Measurements from ENCODE around the gene ZDHHC14.

The ZDHHC14 gene

DNA sequence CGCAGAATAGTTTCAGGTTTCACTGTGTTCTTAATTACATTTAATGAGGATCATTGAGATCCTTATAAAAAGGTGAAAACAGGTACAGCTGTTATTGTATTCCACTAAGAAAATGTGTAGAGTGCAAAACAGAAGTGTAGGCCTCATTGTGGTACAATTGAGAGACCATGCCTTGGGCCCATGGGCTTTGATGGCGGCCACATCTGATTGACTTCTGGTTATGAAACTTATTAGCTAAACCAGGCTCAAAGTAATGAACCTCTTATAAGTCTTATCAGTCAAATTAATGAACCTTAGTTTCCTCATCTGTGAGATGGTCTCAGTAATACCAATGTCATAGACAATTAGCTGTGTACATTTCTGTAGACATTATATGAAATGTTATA, 148.7 kb downstream of the ZDHHC14 start:
- TF ChIP-seq, protein P1, sequence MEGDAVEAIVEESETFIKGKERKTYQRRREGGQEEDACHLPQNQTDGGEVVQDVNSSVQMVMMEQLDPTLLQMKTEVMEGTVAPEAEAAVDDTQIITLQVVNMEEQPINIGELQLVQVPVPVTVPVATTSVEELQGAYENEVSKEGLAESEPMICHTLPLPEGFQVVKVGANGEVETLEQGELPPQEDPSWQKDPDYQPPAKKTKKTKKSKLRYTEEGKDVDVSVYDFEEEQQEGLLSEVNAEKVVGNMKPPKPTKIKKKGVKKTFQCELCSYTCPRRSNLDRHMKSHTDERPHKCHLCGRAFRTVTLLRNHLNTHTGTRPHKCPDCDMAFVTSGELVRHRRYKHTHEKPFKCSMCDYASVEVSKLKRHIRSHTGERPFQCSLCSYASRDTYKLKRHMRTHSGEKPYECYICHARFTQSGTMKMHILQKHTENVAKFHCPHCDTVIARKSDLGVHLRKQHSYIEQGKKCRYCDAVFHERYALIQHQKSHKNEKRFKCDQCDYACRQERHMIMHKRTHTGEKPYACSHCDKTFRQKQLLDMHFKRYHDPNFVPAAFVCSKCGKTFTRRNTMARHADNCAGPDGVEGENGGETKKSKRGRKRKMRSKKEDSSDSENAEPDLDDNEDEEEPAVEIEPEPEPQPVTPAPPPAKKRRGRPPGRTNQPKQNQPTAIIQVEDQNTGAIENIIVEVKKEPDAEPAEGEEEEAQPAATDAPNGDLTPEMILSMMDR (IDR thresholded peaks at IDR 0.05; ENCODE audit: low read depth, low read length) = no peak
- H3K4me3 ChIP-seq (replicated peaks in 1 of 2; ENCODE audit: low read depth in 2 of 2, low read length in 2 of 2) = no peak overlapping the region
- no peak for DNase-seq (ENCODE audit: low read depth in 2 of 2)

DNA sequence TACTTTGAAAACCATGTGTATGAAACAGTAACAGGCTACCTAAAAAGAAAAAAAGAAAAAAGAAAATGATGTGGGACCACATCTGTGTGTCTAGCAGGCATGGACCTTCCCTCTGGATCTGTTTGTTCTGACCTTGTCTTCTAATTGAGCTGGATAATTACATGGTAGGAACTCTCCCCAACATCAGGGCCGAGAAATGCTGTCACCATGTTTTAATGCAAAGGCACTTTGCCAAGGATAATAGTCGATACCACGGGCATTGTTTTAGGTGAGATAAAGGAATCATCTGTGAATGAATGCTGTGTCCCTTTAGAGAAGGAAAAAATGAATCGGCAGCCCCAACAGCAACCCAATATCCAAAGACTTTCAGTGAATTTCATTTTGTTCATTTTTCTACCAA, 149.1 kb downstream of the ZDHHC14 start:
- TF ChIP-seq, protein P1 (IDR thresholded peaks at IDR 0.05; ENCODE audit: low read depth, low read length) = no peak
- H3K4me3 ChIP-seq (replicated peaks in 1 of 2; ENCODE audit: low read depth in 2 of 2, low read length in 2 of 2) = no peak overlapping the region
- DNase-seq (ENCODE audit: low read depth in 2 of 2) = peak in 1 of 2 donors; percentile 9

DNA sequence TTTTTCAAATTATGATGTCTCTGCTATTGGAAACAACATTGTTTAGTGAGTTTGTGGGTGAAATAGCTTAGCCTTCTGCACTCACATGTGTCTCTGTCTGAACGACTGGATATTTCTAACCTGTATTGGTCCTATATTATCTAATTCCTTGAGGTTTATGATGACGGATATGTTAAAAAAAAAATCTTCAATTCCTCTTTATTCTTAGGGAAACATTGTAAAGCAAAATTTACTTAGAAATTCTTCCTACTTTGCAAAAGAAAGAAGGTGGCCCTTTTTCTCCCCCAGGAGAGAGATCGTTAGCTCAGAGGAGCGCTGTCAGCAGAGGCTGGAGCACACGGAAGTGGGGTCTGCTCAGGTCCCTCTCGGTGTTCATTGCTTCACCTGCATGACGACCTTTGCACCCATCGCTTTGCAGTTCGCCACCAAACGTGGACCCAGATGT, 149.8 kb downstream of the ZDHHC14 start:
- TF ChIP-seq, protein P1 (IDR thresholded peaks at IDR 0.05; ENCODE audit: low read depth, low read length) = no peak
- H3K4me3 ChIP-seq (replicated peaks in 1 of 2; ENCODE audit: low read depth in 2 of 2, low read length in 2 of 2) = no peak overlapping the region
- DNase-seq (ENCODE audit: low read depth in 2 of 2) = no peak

DNA sequence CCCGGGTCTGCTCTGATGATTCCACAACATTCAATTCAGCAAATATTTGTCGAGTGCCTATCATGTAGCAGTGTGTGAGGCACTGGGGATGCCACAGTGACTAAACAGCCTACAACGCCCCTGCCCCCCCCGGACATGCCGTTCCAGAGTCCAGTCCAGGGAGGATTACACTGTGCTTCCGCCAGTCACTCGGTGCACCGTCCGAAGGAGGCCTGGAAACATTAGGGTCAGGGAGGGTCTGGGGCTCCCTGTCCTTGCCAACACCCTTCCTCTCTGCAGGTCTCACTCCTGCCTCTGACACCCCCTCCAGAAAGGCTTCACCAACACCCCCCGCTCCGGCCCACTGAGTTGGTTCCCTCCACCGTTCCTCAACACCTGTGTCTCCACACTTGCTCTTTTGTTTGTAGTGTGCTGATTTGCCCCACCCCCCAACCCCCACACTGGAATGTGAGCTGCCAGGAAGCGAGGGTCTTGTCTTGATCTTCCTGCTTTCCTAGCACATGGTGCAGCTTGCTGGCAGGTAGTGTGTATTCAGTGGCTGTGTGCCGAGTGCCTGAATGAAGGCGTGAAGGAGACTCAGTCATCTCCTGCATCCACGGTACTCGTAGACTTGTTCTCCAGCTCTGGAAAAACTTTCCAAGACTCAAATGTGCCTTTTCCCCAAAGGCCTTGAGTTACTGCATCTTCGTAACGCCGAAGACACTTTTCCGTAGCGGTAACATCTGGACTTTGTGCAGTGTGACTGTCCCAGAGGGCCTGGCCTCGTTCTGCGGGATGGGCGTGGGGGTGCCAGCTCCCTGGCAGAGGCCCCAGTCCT, 150.4 kb downstream of the ZDHHC14 start:
- TF ChIP-seq, protein P1 (IDR thresholded peaks at IDR 0.05; ENCODE audit: low read depth, low read length) = no peak
- DNase-seq (ENCODE audit: low read depth in 2 of 2) = no peak
- no peak overlapping the region for H3K4me3 ChIP-seq (replicated peaks in 1 of 2; ENCODE audit: low read depth in 2 of 2, low read length in 2 of 2)

DNA sequence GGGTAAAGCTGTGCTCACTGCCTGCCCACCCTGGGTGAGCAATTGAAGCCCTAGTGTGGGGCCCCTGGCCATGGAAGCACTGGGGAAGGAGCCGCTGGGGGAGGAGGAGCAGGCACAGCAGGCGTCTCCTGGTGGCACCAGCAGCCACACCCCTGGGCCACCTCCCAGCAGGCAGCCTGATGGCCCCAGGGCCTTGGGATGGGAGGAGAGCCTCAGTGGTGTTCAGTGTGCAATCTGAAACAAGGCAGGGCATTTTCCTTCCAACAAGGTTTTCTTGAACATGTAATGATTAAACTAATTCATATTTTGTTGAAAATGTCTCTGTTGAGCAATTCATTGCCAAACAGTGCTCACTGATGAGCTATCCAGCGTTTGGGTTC, 151.0 kb downstream of the ZDHHC14 start:
- no peak for DNase-seq (ENCODE audit: low read depth in 2 of 2)
- TF ChIP-seq, protein P1 (IDR thresholded peaks at IDR 0.05; ENCODE audit: low read depth, low read length) = no peak

DNA sequence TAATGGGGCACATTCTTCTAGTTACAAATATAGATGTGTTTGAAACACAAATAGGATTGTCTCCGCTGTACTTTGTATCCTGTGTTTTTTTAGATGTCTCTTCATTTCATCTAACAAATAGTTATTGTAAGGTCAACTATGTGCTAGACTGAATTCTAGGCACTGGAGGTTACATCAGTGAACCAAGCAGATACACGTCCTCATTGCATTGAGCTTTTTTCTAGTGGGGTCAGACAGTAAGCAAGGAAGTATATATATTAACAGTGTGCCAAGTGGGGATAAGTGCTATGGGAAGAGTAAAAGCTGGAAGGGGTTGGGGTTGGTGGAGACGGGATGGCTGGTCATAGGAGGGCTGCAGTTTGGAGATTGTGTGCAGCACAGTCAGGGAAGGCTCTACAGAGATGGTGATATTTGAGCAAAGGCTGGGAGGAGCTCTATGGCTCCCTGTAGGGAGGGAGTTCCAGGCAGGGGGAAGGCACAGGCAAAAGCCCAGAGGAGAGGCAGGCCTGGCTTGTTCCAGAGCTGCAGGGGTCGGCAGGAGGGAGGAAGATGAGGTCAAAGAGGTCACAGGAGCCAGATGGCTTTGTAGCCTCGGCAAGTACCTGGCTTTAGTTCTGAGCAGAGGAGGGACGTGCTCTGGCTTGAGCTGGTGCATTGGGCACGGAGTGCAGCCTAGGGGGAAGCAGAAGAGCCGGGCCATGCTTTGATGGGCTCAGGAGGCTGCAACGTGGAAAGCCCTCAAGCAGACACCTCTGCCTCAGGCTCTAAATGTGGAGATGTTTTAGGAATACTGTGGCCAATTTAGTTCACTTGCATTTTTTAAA, 152.3 kb downstream of the ZDHHC14 start:
- TF ChIP-seq, protein P1 (IDR thresholded peaks at IDR 0.05; ENCODE audit: low read depth, low read length) = no peak
- H3K4me3 ChIP-seq (replicated peaks in 1 of 2; ENCODE audit: low read depth in 2 of 2, low read length in 2 of 2) = no peak overlapping the region
- DNase-seq (ENCODE audit: low read depth in 2 of 2) = no peak

More for the DNA sequence above, 151.0 kb downstream of the ZDHHC14 start:
- no peak overlapping the region for H3K4me3 ChIP-seq (replicated peaks in 1 of 2; ENCODE audit: low read depth in 2 of 2, low read length in 2 of 2)

Measured in cardiac fibroblast (primary cell).